ENCODE measurements around the gene SMTNL1. TPM values are rescaled to one million over a fixed set of nuclear protein-coding genes. Genes with fewer than 3 reads are reported as not detected.

SMTNL1 gene
- total RNA-seq, 1 experiment from 2014 or later, result 0.26 TPM

GRCh38 chr11:57588046-57588710 lies 50.8 kb downstream of the SMTNL1 start:
- no peak overlapping the region for H3K4me3 Mint-ChIP-seq
- H3K27ac Mint-ChIP-seq, result no peak overlapping the region
- no peak for ATAC-seq
- H3K4me1 Mint-ChIP-seq, result peaks cover 9% of the 10 kb centered on the region
- no peak for DNase-seq (ENCODE audit: low spot score)
- ChIA-PET POLR2A (no interaction called here), CTCF (interaction anchor here (0.7 kb wide), 1 partner anchor 14 kb away, joined by 3 read pairs; no protein-coding TSS in a partner anchor)
- peaks cover 11% of the 10 kb centered on the region for H3K9me3 Mint-ChIP-seq
- TF ChIP-seq RORB (CRISPR knock-in tag; IDR thresholded peaks at IDR 0.05), result no peak
- TF ChIP-seq PRRX2 (CRISPR knock-in tag; IDR thresholded peaks at IDR 0.05), result no peak
- TF ChIP-seq NFATC4 (CRISPR knock-in tag; IDR thresholded peaks at IDR 0.05), result no peak
- TF ChIP-seq NFYB (CRISPR knock-in tag; conservative IDR thresholded peaks at IDR 0.05; ENCODE audit: low read depth), result no peak
- no peak for TF ChIP-seq SP1 (CRISPR knock-in tag; conservative IDR thresholded peaks at IDR 0.05)
- TF ChIP-seq IRF1 (CRISPR knock-in tag; IDR thresholded peaks at IDR 0.05), result no peak
- TF ChIP-seq IRF2 (CRISPR knock-in tag; IDR thresholded peaks at IDR 0.05; ENCODE audit: borderline replicate concordance, low read depth), result no peak
- no peak for TF ChIP-seq PRDM15 (CRISPR knock-in tag; IDR thresholded peaks at IDR 0.05)
- no peak for TF ChIP-seq CTCF (IDR thresholded peaks at IDR 0.05)
- TF ChIP-seq MLX (CRISPR knock-in tag; IDR thresholded peaks at IDR 0.05), result no peak
- TF ChIP-seq ZNF532 (CRISPR knock-in tag; IDR thresholded peaks at IDR 0.05; ENCODE audit: borderline replicate concordance), result no peak
- no peak for TF ChIP-seq PREB (CRISPR knock-in tag; IDR thresholded peaks at IDR 0.05; ENCODE audit: borderline replicate concordance)
- TF ChIP-seq ATF3 (CRISPR knock-in tag; conservative IDR thresholded peaks at IDR 0.05), result no peak
- TF ChIP-seq NFE2L1 (CRISPR knock-in tag; IDR thresholded peaks at IDR 0.05), result no peak
- no peak for TF ChIP-seq FOXK1 (CRISPR knock-in tag; IDR thresholded peaks at IDR 0.05)
- TF ChIP-seq GABPB1 (CRISPR knock-in tag; IDR thresholded peaks at IDR 0.05), result no peak
- TF ChIP-seq NR2C2 (CRISPR knock-in tag; IDR thresholded peaks at IDR 0.05), result no peak
- H3K36me3 Mint-ChIP-seq, result no peaks in the 10 kb centered on the region
- H3K27me3 Mint-ChIP-seq (ENCODE audit: low read depth), result peaks cover 4% of the 10 kb centered on the region

Data from WTC11 (cell line).